Measurements from ENCODE around the gene ZFYVE26.

ZFYVE26 gene

GRCh38 chr14:67815573-67816225, 691 bp downstream of the ZFYVE26 start:
- DNase-seq = no peak

- no peak for DNase-seq
Observed at GRCh38 chr14:67814821-67815220, 1.6 kb downstream of the ZFYVE26 start.

- no peak for DNase-seq
Observed at GRCh38 chr14:67806246-67806645, 10.1 kb downstream of the ZFYVE26 start.

- no peak for DNase-seq
Observed at GRCh38 chr14:67800743-67801142, 15.6 kb downstream of the ZFYVE26 start.

GRCh38 chr14:67798731-67799130, 17.7 kb downstream of the ZFYVE26 start:
- no peak for DNase-seq

- no peak for DNase-seq
Observed at GRCh38 chr14:67787673-67788072, 28.7 kb downstream of the ZFYVE26 start.

GRCh38 chr14:67785270-67786109, 30.9 kb downstream of the ZFYVE26 start:
- no peak for DNase-seq

GRCh38 chr14:67784244-67784823, 32.1 kb downstream of the ZFYVE26 start:
- DNase-seq = no peak

- DNase-seq = no peak
Observed at GRCh38 chr14:67782090-67782489, 34.3 kb downstream of the ZFYVE26 start.

- no peak for DNase-seq
Observed at GRCh38 chr14:67778792-67779191, 37.6 kb downstream of the ZFYVE26 start.

- no peak for DNase-seq
Observed at GRCh38 chr14:67776653-67777322, 39.6 kb downstream of the ZFYVE26 start.

- no peak for DNase-seq
Observed at GRCh38 chr14:67773844-67774377, 42.5 kb downstream of the ZFYVE26 start.

GRCh38 chr14:67768219-67768618, 48.2 kb downstream of the ZFYVE26 start:
- no peak for DNase-seq

GRCh38 chr14:67766035-67766680, 50.2 kb downstream of the ZFYVE26 start:
- DNase-seq = no peak

GRCh38 chr14:67765192-67765834, 51.1 kb downstream of the ZFYVE26 start:
- DNase-seq = no peak

- DNase-seq = no peak
Observed at GRCh38 chr14:67764496-67764895, 51.9 kb downstream of the ZFYVE26 start.

GRCh38 chr14:67763158-67763822, 53.1 kb downstream of the ZFYVE26 start:
- no peak for DNase-seq

- no peak for DNase-seq
Observed at GRCh38 chr14:67762051-67762450, 54.3 kb downstream of the ZFYVE26 start.

GRCh38 chr14:67759916-67760315, 56.5 kb downstream of the ZFYVE26 start:
- no peak for DNase-seq

- DNase-seq = no peak
Observed at GRCh38 chr14:67757175-67757574, 59.2 kb downstream of the ZFYVE26 start.

- no peak for DNase-seq
Observed at GRCh38 chr14:67756496-67756895, 59.9 kb downstream of the ZFYVE26 start.

All from GF-D8 (cell line).